Heart right ventricle (tissue), 16 donors: ENCODE measurements around the gene ENKUR. TPM values are rescaled to one million over a fixed set of nuclear protein-coding genes. Genes with fewer than 3 reads are reported as not detected.

Experiments used
- ATAC-seq, 8 donors: fragments of 200-7000 bp; cut with Tn5 transposase; one replicate each; pipeline ENCODE4 v1.9.1; 2020; ENCODE audit warnings: mild to moderate bottlenecking in 8 of 8, moderate library complexity in 8 of 8, moderate number of reproducible peaks in 1 of 8
- DNase-seq, 2 donors: peaks; one replicate each; pipeline ENCODE4 v3.0.0-alpha.2; 2020
- H3K27ac ChIP-seq, 10 donors: fragments of 200-600 bp; sonication (generic) in 2 of 10; one replicate each; pipeline versions ENCODE4 v1.5.0 to v1.8.0; 2020 to 2022; ENCODE audit warnings: mild to moderate bottlenecking in 3 of 10
- H3K27me3 ChIP-seq, 7 donors: fragments of 200-600 bp; one replicate each; pipeline ENCODE4 v1.8.0; 2021 to 2022; ENCODE audit warnings: mild to moderate bottlenecking in 2 of 7
- H3K36me3 ChIP-seq, 9 donors: fragments of 200-600 bp; sonication (generic) in 1 of 9; one replicate each; pipeline versions ENCODE4 v1.5.0 to v1.8.0; 2020 to 2022; ENCODE audit warnings: mild to moderate bottlenecking in 2 of 9
- H3K4me1 ChIP-seq, 9 donors: fragments of 200-600 bp; sonication (generic) in 1 of 9; one replicate each; pipeline versions ENCODE4 v1.5.0 to v1.8.0; 2020 to 2022; ENCODE audit warnings: mild to moderate bottlenecking in 4 of 9
- H3K4me3 ChIP-seq, 10 donors: fragments of 200-600 bp; sonication (generic) in 2 of 10; one replicate each; pipeline versions ENCODE4 v1.5.0 to v1.8.0; 2020 to 2022; ENCODE audit warnings: mild to moderate bottlenecking in 7 of 10, moderate library complexity in 2 of 10
- H3K9me3 ChIP-seq, 11 donors: fragments of 200-600 bp in 10 of 11; sonication (generic) in 2 of 11; one replicate each; pipeline versions ENCODE4 v1.5.0 to v1.8.0; 2013 to 2022; ENCODE audit warnings: mild to moderate bottlenecking in 2 of 11, control low read depth in 1 of 11, moderate library complexity in 1 of 11
- WGBS, 2 donors: extraction: QIAGEN DNeasy Blood & Tissue Kit; methylation state at CpG; one replicate each; pipeline ENCODE4 v1.1.7; 2013; ENCODE audit warnings: inconsistent platforms in 1 of 2; 5-methylcytosine and 5-hydroxymethylcytosine counted together
- intact Hi-C, 10 donors: fragments of 100-400 bp; cut with DNase I; formaldehyde crosslinking; loops; one replicate each; pipeline versions ENCODE4 v1.11.1 to v1.14.2; 2022
- polyA plus RNA-seq, 2 donors: library from polyadenylated mRNA; stranded (reverse); fragments of 200-250 nt; gene quantifications; one replicate each; pipeline ENCODE4 v1.2.3, GENCODE V29; 2013
- total RNA-seq, 10 donors: library from RNA; stranded (reverse); fragmentation: NEBNext Ultra II Directional in 3 of 10; extraction: Animal tissue kit (Norgen Biotek cat#: 25700) in 3 of 10; gene quantifications; one replicate each; pipeline versions ENCODE4 v1.2.1 to v1.2.4, GENCODE V29; 2021 to 2023
- TF ChIP-seq, protein P1 (sequence below), 9 donors: fragments of 200-600 bp; sonication (generic) in 2 of 9; IDR thresholded peaks; one replicate each; pipeline versions ENCODE4 v1.5.0 to v1.8.0; 2021 to 2022; ENCODE audit warnings: antibody characterized with exemption in 9 of 9, mild to moderate bottlenecking in 5 of 9, moderate library complexity in 1 of 9
- donor health status: Arrhythmogenic right ventricular cardiomyopathy.
- donor health status: ischemic (EF 13 %, LVEDD 7.1; RV severe dilation, severe dysfunction).
- donor health status: healthy with polysubstance abuse.
- donor health status: DM: no; HTN: yes; CAD: no.
- donor health status: DM: no; HTN: no; CAD: no.
- donor health status: ischemic (EF 25% LVEDD 6.9; RV normal size, moderate dysfunction).
- donor health status: ischemic (EF 25% LVEDD 5.7; RV mildly dilated, moderate dysfunction).
- donor health status: healthy.
- donor health status: DM: yes; HTN: yes; CAD: no.
- donor health status: Ischemic cardiomyopathy.
- donor health status: ischemic (EF 35%, LVEDD 5.7; RV mildly dilated, moderate dysfunction).
- donor health status: nonischemic (EF 11% LVEDD 7.7; RV severe dilation, severe dysfunction).
- donor health status: DM: yes; HTN: yes; CAD: no.
- donor health status: PGD.
- donor health status: ischemic (EF 29% LVEDD 5.4; RV normal size, mild dysfunction).
- donor health status: nonischemic (EF 23%, LVEDD 6.1; RV moderate dilation, normal function).

The ENKUR gene
- total and polyA plus RNA-seq, 12 donors: 0.10 TPM; not detected in 11

DNA sequence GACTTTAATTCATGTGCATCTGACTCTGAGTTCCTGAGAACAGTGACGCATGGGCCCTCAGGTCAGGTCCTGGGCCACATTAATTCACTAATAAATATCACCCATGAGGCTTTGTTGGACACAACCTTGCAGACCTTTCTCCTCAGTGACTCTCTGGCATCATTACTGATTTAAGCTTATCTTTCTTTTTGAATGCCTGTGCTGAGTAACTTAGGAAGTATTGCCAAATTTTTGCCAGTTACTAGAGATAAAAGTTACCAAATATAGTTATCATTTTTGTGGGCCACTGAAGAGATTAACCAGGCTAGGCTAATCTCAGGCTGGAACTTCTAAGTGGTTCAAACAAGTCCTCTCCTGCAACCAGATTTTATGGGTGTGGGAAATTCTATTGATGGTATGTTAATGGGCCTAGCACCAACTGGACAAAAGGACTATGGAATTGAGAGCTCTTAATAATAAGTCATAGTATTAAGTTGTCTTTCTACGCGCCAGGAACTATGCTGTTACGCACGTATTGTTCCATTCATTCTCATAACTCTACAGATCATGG, 34.7 kb downstream of the ENKUR start:
- peak in 6 of 8 donors; percentile 65 to 96 (median 85) for ATAC-seq
- intact Hi-C loops: loop anchor here in 7 of 10 donors (5.0 to 10.0 kb wide), 4 partner anchors 256 to 349 kb away; partner anchors contain the start of gene ARHGAP21 (in 4 of the 7)

DNA sequence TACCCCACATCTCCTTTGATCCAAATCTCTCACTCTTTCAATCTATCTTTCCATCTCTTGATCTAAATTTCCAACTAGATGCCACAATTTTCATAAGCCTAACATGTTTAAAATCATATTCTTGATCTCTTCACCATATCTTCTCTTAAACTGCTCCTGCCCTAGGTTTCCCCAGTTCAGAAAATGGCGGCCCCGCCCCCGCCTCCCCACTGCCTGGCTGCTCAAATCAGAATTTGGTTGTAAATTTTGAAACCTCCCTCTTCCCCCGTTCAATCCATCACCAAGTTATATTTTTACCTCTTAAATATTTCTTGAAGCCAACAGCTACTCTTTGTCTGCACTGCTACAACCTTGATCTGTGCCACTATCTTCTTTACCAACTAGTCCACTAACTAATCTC, 36.3 kb downstream of the ENKUR start:
- intact Hi-C loops: loop anchor here in 7 of 10 donors (5.0 to 10.0 kb wide), 5 partner anchors 255 to 347 kb away; partner anchors contain the start of gene ARHGAP21 (in 5 of the 7)
- Histone ChIP-seq H3K4me1 (peaks cover 0 to 37% (median 9%) of the 10 kb centered on the region in 9 donors), H3K27me3 (no peaks in the 10 kb centered on the region), H3K9me3 (peaks cover 0 to 4% (median 0%) of the 10 kb centered on the region in 11 donors), H3K36me3 (no peaks in the 10 kb centered on the region), H3K4me3 (no peak overlapping the region), H3K27ac (peak overlapping the region in 5 of 10 donors; percentile 8 to 69 (median 42))
- DNase-seq (no peak), ATAC-seq (no peak)
- TF ChIP-seq, protein P1, sequence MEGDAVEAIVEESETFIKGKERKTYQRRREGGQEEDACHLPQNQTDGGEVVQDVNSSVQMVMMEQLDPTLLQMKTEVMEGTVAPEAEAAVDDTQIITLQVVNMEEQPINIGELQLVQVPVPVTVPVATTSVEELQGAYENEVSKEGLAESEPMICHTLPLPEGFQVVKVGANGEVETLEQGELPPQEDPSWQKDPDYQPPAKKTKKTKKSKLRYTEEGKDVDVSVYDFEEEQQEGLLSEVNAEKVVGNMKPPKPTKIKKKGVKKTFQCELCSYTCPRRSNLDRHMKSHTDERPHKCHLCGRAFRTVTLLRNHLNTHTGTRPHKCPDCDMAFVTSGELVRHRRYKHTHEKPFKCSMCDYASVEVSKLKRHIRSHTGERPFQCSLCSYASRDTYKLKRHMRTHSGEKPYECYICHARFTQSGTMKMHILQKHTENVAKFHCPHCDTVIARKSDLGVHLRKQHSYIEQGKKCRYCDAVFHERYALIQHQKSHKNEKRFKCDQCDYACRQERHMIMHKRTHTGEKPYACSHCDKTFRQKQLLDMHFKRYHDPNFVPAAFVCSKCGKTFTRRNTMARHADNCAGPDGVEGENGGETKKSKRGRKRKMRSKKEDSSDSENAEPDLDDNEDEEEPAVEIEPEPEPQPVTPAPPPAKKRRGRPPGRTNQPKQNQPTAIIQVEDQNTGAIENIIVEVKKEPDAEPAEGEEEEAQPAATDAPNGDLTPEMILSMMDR (IDR thresholded peaks at IDR 0.05): no peak
- 96 to 98% methylated on average over 4 of the region's 4 CpGs for WGBS, 2 donors

More for the DNA sequence above, 34.7 kb downstream of the ENKUR start:
- H3K4me3 ChIP-seq: no peak overlapping the region
- 72 to 75% methylated on average over 5 of the region's 5 CpGs for WGBS, 2 donors
- peak overlapping the region in 5 of 10 donors; percentile 14 to 69 (median 45) for H3K27ac ChIP-seq
- no peak for DNase-seq
- TF ChIP-seq, protein P1 (IDR thresholded peaks at IDR 0.05): no peak
- H3K36me3 ChIP-seq: no peaks in the 10 kb centered on the region
- peaks cover 0 to 38% (median 15%) of the 10 kb centered on the region in 9 donors for H3K4me1 ChIP-seq
- H3K27me3 ChIP-seq: no peaks in the 10 kb centered on the region
- H3K9me3 ChIP-seq: peaks cover 0 to 4% (median 0%) of the 10 kb centered on the region in 11 donors

DNA sequence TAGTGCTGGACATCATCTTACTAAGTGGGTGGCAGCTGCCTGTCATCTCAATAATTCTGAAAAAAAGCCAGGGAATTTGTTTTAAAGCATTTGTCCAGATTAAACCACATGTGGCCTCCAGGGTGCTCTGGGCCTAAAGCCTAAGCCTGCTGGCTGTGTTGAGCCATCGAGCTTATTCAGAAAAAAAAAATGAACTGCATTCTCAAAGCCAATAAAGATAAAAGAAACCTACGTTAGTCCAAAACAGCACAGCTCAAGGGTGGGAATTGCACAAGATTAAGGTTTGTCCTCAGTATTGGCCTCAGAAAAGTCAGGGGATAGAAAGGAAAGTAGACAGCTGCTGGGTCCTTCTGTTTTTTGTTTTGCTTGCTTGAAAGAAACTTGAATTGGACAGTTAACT, 41.0 kb downstream of the ENKUR start:
- 26 to 29% methylated on average over 2 of the region's 2 CpGs for WGBS, 2 donors
- H3K4me3 ChIP-seq: no peak overlapping the region
- no peaks in the 10 kb centered on the region for H3K36me3 ChIP-seq
- peaks cover 0 to 39% (median 0%) of the 10 kb centered on the region in 9 donors for H3K4me1 ChIP-seq
- peak; percentile 38 to 48 for DNase-seq
- ATAC-seq: peak; percentile 80 to 92 (median 86)
- peak overlapping the region in 9 of 10 donors; percentile 38 to 74 (median 53) for H3K27ac ChIP-seq
- TF ChIP-seq, protein P1 (IDR thresholded peaks at IDR 0.05): peak in 6 of 9 donors; percentile 5 to 20 (median 16)
- no peaks in the 10 kb centered on the region for H3K9me3 ChIP-seq
- H3K27me3 ChIP-seq: no peaks in the 10 kb centered on the region
- intact Hi-C loops: loop anchor here in 1 of 10 donors (5.0 kb wide), 1 partner anchor 253 kb away; the partner anchor contains the start of gene ARHGAP21

DNA sequence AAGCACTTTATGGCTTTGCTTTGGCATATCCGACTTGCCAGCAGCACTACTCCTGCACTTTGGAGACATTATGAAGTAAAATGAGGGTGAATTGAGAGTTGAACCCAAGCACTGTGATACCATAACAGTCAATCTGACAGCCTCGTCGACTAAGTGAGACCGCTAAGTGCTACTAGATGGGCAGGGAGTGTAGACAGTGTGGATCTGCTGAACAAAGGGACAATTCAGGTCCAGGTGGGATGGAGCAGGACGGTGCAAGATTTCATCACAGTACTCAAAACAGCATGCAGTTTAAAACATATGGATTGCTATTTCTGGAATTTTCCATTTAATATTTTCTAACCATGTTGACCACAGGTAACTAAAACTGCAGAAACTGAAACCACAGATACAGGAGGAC, 42.8 kb downstream of the ENKUR start:
- no peak overlapping the region for H3K27ac ChIP-seq
- no peaks in the 10 kb centered on the region for H3K27me3 ChIP-seq
- DNase-seq: no peak
- H3K36me3 ChIP-seq: no peaks in the 10 kb centered on the region
- TF ChIP-seq, protein P1 (IDR thresholded peaks at IDR 0.05): no peak
- ATAC-seq: no peak
- H3K4me3 ChIP-seq: no peak overlapping the region
- 81 to 82% methylated on average over 5 of the region's 5 CpGs for WGBS, 2 donors
- intact Hi-C loops: no loop called here
- peaks cover 0 to 32% (median 0%) of the 10 kb centered on the region in 9 donors for H3K4me1 ChIP-seq
- H3K9me3 ChIP-seq: no peaks in the 10 kb centered on the region
